ENCODE measurements around the gene ZNF275. TPM values are rescaled to one million over a fixed set of nuclear protein-coding genes. Genes with fewer than 3 reads are reported as not detected.

ZNF275 gene
- total and polyA plus RNA-seq, 2 of the 4 experiments (the other 2 are of a cell fraction) = 6.6 to 9.7 TPM

DNA sequence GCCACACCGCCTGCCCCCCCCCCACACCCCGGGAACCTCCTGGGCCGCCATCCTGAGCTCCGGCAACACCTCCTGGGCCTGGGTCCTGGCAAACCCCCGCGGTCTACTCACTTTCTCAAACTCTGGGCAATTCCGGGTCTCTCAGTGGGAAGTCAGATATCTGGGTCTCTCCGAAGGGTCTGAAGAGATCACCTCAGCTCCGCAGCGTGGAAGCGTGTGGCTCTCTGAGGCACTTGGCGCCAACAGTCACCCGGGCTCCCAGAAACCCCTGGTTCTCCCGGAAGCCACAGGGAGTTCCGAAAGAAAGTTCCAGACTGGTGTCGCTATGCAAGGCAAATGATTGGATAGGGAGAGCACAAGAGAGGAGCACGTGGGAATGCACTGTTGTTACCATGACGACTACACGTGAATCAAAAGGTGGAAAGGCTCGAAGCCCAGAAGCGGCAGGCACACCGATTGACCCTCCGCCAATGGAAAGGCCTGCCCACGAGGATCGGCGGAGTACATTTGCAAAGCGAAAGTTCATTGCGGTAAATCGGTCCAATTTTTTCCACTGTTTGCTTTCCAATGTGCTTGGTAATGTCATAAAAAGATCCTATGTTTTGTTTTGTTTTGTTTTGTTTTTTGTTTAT is 67.3 kb downstream of the ZNF275 start, which contains the start of gene PNMA6E:
TSS of gene PNMA6E (minus strand) at position 218 of the 632 bp plus-strand sequence. CDS start 2,501 bp downstream, outside the sequence.
- no peak within 1 kb of the TSS for H4K5ac ChIP-seq (ENCODE audit: low read depth, low read length)
- no peak within 1 kb of the TSS for H2AFZ ChIP-seq (replicated peaks; ENCODE audit: low read length, poor library complexity)
- H3K79me1 ChIP-seq (ENCODE audit: low read depth in 1 of 2, low read length in 2 of 2) = no peaks in the 10 kb centered on the region
- no peaks in the 10 kb centered on the region; the same call in 1 of the 2 replicates for H3K9me3 ChIP-seq (ENCODE audit: control insufficient read depth, insufficient read depth, low read length)
- H3K9me1 ChIP-seq (ENCODE audit: insufficient read depth, low read length) = no peaks in the 10 kb centered on the region
- no peak within 1 kb of the TSS for H3K14ac ChIP-seq (replicated peaks; ENCODE audit: low read depth, low read length)
- ATAC-seq (ENCODE audit: low read depth) = no peak
- no peak for TF ChIP-seq MAFK (IDR thresholded peaks at IDR 0.05; ENCODE audit: low read depth, low read length)
- no peak for TF ChIP-seq CEBPB (IDR thresholded peaks at IDR 0.05; ENCODE audit: low read depth, low read length)
- TF ChIP-seq, protein P1, sequence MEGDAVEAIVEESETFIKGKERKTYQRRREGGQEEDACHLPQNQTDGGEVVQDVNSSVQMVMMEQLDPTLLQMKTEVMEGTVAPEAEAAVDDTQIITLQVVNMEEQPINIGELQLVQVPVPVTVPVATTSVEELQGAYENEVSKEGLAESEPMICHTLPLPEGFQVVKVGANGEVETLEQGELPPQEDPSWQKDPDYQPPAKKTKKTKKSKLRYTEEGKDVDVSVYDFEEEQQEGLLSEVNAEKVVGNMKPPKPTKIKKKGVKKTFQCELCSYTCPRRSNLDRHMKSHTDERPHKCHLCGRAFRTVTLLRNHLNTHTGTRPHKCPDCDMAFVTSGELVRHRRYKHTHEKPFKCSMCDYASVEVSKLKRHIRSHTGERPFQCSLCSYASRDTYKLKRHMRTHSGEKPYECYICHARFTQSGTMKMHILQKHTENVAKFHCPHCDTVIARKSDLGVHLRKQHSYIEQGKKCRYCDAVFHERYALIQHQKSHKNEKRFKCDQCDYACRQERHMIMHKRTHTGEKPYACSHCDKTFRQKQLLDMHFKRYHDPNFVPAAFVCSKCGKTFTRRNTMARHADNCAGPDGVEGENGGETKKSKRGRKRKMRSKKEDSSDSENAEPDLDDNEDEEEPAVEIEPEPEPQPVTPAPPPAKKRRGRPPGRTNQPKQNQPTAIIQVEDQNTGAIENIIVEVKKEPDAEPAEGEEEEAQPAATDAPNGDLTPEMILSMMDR (conservative IDR thresholded peaks at IDR 0.05; ENCODE audit: low read depth, low read length) = no peak
- no peak for TF ChIP-seq FOS (IDR thresholded peaks at IDR 0.05; ENCODE audit: low read depth, low read length)
- no peak for TF ChIP-seq CHD1 (IDR thresholded peaks at IDR 0.05; ENCODE audit: low read depth, low read length)
- no peak within 1 kb of the TSS for H3K4me3 ChIP-seq (ENCODE audit: insufficient read depth, low read depth, low read length)
- H2BK5ac ChIP-seq (ENCODE audit: low read depth, low read length, poor library complexity, severe bottlenecking) = no peak within 1 kb of the TSS
- dilution Hi-C loops (cut with HindIII; ENCODE audit: low sequenced_read_pairs, unreplicated experiment) = no loop called here
- H4K91ac ChIP-seq (ENCODE audit: insufficient read depth, low read depth, low read length) = no peak within 1 kb of the TSS
- DNase-seq = no peak
- H3K36me3 ChIP-seq (ENCODE audit: control insufficient read depth, insufficient read depth, low read length) = no peaks in the 10 kb centered on the region
- ChIA-PET POLR2A (ENCODE audit: unreplicated experiment) (no interaction called here), CTCF (no interaction called here)
- BruUV-seq (replicated peaks) = no TSS peak
- no peak within 1 kb of the TSS for H3K4ac ChIP-seq (ENCODE audit: low read depth, low read length)
- no peak within 1 kb of the TSS for H2BK15ac ChIP-seq (ENCODE audit: low read depth, low read length)
- H2BK20ac ChIP-seq (ENCODE audit: low read depth, low read length) = no peak within 1 kb of the TSS
- in situ Hi-C loops (cut with MboI; ENCODE audit: low sequenced_read_pairs) = loop anchor here (25.0 kb wide), 1 partner anchor 214 kb away; the partner anchor contains the start of gene MAGEA1
- H4K8ac ChIP-seq (ENCODE audit: low read depth in 2 of 2, low read length in 2 of 2) = no peak within 1 kb of the TSS
- WGBS, 2 experiments (ENCODE audit: extremely low coverage in 2 of 2, insufficient read length in 1 of 2) = 80% methylated on average over 13 of the region's 29 CpGs; no CpG with 5 or more reads in 1 of the 2 experiments
- no peaks in the 10 kb centered on the region for H3K4me1 ChIP-seq (ENCODE audit: control insufficient read depth, insufficient read depth, low read length)
- no peak within 1 kb of the TSS for H2AK9ac ChIP-seq (replicated peaks; ENCODE audit: low read depth, low read length, poor library complexity)
- no peak within 1 kb of the TSS for H2BK120ac ChIP-seq (ENCODE audit: low read depth, low read length)
- no peaks in the 10 kb centered on the region for H4K20me1 ChIP-seq (ENCODE audit: insufficient read depth, low read length)
- no peak within 1 kb of the TSS for H3K9ac ChIP-seq (ENCODE audit: low read depth, low read length)
- peaks cover 2% of the 10 kb centered on the region; the same call in 1 of the 2 replicates for H3K27me3 ChIP-seq (ENCODE audit: control insufficient read depth, insufficient read depth, low read length)
- no peak within 1 kb of the TSS for H3K18ac ChIP-seq (ENCODE audit: low read depth, low read length)
- no peak within 1 kb of the TSS for H2AK5ac ChIP-seq (ENCODE audit: low read depth, low read length)
- H3K56ac ChIP-seq (ENCODE audit: extremely low read depth, insufficient read depth, low read length) = no peak within 1 kb of the TSS
- H3K23ac ChIP-seq (ENCODE audit: low read depth, low read length) = no peak within 1 kb of the TSS
- intact Hi-C loops (cut with micrococcal nuclease) = no loop called here
- no peak within 1 kb of the TSS for H3K27ac ChIP-seq (ENCODE audit: insufficient read depth, low read length)
- no peak within 1 kb of the TSS for H3K4me2 ChIP-seq (ENCODE audit: low read depth, low read length)

Small RNA genes lying within 50 kb of the gene (microRNA-seq; reads per million reads assigned to microRNA genes)
- gene AC152007.1 (ENCODE audit: insufficient read depth, insufficient read length) = not detected

Small RNA genes lying within 50 kb of the gene (small RNA-seq; reads per million reads assigned to genes)
- 0 reads per million in 5 experiments for gene AC152007.1

Other genes with a start within 250 kb of the ZNF275 start
- not detected in 2 replicates for gene MAGEA1, start 154.9 kb upstream of the ZNF275 start, total RNA-seq (2012; rRNA removed)
- not detected in 2 replicates for gene MAGEA1, start 154.9 kb upstream of the ZNF275 start, polyA plus RNA-seq (2012; rRNA removed)
- not detected in 2 replicates for gene PNMA6F, start 12.4 kb upstream of the ZNF275 start, total RNA-seq (2012; rRNA removed)
- gene PNMA6F, start 12.4 kb upstream of the ZNF275 start, polyA plus RNA-seq (2012; rRNA removed) = not detected in 2 replicates
- gene PNMA6E, start 67.2 kb downstream of the ZNF275 start, total RNA-seq (2012; rRNA removed) = not detected in 2 replicates
- gene PNMA6E, start 67.2 kb downstream of the ZNF275 start, polyA plus RNA-seq (2012; rRNA removed) = not detected in 2 replicates
- gene ZFP92, start 77.3 kb downstream of the ZNF275 start, total RNA-seq (2012; rRNA removed) = under 0.01 TPM in 2 replicates
- gene ZFP92, start 77.3 kb downstream of the ZNF275 start, polyA plus RNA-seq (2012; rRNA removed) = 0.03 and 0.04 TPM in 2 replicates
- gene TREX2, start 111.9 kb downstream of the ZNF275 start, total RNA-seq (2012; rRNA removed) = 0.36 and 0.56 TPM in 2 replicates
- gene TREX2, start 111.9 kb downstream of the ZNF275 start, polyA plus RNA-seq (2012; rRNA removed) = 0.84 and 1.1 TPM in 2 replicates
- gene HAUS7, start 136.4 kb downstream of the ZNF275 start, total RNA-seq (2012; rRNA removed) = 10.8 TPM in 2 replicates
- gene HAUS7, start 136.4 kb downstream of the ZNF275 start, polyA plus RNA-seq (2012; rRNA removed) = 25.9 and 27.7 TPM in 2 replicates
- gene BGN, start 160.8 kb downstream of the ZNF275 start, total RNA-seq (2012; rRNA removed) = 10.0 and 11.3 TPM in 2 replicates
- gene BGN, start 160.8 kb downstream of the ZNF275 start, polyA plus RNA-seq (2012; rRNA removed) = 269 and 298 TPM in 2 replicates
- under 0.01 TPM in 1 of 2 replicates, not detected in the other for gene ATP2B3, start 183.5 kb downstream of the ZNF275 start, total RNA-seq (2012; rRNA removed)
- 0.03 and 0.06 TPM in 2 replicates for gene ATP2B3, start 183.5 kb downstream of the ZNF275 start, polyA plus RNA-seq (2012; rRNA removed)